ENCODE measurements around the gene BID.
A peak's percentile ranks its signal among the peaks of the same experiment; 100 is the strongest.

The BID gene

DNA sequence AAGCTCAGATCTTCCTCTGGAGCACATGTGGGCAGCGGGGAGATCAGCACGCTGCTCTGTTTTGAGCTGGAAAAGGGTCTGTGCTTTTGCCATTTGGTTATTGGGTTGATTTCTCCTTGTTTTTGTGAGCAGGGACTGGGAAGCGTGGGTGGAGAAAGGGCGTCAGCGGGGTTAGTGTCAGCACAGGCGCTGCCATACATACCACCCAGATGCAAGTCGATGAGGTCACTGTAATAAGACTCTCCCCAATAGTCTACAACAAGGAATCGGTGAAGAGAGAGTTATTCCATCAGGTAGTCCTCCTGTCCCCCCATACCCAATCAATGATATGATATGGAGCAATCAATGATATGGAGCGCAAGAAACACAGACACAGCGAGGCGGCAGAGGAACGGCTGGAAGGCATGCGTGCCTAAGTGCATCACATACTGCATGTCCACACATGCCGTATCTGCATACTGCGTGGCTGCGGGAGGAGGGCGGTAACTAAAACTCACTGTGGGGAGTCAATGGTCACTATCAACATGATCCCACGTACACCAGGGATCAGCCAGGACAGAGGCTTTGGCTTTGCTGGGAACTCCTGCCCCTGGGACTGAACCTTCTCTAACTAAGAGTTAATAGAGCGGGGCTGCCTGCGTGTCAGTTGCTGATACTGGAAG is 29.5 kb upstream of the BID start:
- DNase-seq (ENCODE audit: extremely low read depth in 1 of 2, low read depth in 1 of 2): no peak

DNA sequence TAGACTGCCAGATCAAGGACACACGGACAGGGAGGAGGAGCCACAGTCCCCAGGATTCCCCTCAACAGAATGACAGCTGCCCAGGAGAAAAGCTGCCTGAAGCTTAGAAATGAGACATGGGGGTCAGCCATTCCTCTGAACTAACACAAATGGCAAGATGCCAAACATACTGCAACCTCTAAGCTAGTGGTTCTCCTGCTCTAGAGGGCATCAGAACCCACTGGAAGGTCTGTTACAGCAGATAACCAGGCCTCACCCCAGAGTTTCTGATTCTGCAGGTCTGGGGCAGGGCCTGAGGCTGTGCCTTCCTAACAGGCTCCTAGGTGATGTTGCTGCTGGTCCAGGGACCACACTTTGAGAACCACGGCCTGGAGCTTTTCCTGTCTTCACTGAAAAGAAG is 28.6 kb upstream of the BID start:
- no peak for DNase-seq (ENCODE audit: extremely low read depth in 1 of 2, low read depth in 1 of 2)

- DNase-seq (ENCODE audit: extremely low read depth in 1 of 2, low read depth in 1 of 2): no peak
These were observed 28.1 kb upstream of the BID start for GRCh38 chr22:17802411-17802810.

- DNase-seq (ENCODE audit: extremely low read depth in 1 of 2, low read depth in 1 of 2): no peak
These were observed 23.7 kb upstream of the BID start for GRCh38 chr22:17797721-17798559.

DNA sequence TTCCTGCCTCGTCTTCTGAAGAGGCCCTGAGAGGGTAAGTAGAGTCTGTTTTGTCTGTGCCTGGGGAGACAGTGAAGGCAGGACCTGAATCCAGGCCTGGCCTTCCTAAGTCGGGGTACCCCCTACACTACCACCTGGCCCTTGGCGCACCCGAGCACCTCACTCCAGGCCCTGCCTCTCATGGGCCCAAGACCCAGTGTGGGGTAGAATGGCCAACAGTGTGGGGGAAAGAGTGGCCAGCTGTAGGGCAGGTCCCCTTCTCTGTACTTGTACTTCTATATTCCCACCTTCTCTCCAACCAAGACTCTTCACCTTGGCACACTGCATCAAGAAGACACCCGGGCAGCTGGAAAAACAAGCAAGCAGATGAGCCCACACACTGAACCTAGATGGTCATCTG is 22.4 kb upstream of the BID start:
- DNase-seq (ENCODE audit: extremely low read depth in 1 of 2, low read depth in 1 of 2): no peak

DNA sequence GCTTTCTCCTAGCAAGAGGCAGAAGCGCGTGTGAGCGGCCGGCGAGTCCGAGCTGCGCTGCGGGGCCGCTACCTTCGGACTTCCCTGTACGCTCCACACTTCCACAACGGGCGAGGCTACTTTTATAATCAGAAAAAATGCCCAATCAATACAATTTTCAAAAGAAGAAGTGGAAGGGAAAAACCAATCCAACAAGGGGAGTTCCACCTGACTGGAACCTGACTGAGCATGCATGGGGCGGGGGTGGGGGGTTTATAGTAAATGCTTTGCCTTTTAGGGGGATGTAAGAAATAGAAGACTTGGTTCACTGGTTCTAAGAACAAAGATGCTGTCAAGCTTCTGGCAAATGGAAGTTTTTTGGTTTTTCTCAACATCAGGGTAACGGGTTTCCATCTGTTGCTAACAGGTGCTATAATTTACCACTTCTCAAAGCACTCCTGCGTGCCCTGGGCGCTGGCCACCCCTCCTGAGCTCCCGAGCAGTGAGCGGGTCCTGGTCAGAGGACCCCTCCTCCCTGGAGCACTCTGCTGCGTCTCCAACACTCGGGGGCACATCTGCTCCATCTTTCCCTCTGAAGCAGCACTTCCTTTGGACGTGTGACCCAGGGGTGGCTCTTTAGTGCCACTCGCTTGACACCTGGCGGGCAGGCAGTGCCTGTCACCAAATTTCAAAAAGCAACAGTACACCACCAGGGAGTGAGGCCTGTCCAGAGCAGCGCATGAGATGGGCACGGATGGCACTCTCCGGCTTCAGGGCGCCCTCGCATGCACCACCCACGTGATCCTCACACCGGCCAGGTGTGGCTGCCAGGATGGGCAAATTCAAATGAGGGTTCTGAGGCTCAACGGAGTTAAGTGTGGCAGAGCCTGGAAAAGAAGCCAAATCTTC is 21.6 kb upstream of the BID start:
- DNase-seq (ENCODE audit: extremely low read depth in 1 of 2, low read depth in 1 of 2): no peak

DNA sequence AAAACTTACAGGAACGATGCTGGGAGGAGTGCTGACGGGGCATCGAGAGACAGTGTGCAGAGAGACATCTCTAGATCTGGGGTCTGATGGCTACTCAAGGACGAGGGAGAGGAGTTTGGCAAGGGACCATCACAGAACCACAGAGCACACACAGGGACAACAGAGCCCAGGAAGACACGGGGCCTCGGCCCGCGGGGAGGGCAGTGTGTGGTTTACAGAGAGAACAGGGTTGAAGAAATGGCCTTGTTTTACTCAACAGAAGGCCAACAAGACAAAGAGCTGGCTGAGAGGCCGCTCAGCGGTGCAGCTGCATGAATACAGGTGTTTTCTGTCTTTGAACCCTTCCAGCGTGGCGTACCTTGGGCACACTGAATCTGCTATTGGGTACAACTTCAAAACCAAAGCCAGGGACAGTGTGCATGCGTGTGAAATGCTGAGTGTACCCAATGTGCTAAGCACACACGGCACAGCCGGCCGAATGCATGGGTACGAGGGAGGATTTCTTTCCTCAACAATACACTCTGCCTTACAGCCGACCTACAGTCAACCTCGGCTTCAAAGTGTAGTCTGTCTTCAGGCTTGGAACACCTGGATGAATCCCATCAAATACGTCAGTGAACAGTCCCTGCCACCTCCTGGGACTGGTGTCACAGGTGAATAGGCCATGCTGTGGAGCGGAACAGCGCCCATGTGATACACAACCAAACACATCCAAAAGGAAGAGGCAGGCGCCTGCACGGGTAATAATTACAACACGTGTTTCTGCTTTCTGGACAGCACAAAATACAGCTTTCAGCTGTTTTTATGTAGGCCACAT is 20.7 kb upstream of the BID start:
- no peak for DNase-seq (ENCODE audit: extremely low read depth in 1 of 2, low read depth in 1 of 2)

- DNase-seq (ENCODE audit: extremely low read depth in 1 of 2, low read depth in 1 of 2): no peak
These were observed 18.7 kb upstream of the BID start for GRCh38 chr22:17792854-17793434.

DNA sequence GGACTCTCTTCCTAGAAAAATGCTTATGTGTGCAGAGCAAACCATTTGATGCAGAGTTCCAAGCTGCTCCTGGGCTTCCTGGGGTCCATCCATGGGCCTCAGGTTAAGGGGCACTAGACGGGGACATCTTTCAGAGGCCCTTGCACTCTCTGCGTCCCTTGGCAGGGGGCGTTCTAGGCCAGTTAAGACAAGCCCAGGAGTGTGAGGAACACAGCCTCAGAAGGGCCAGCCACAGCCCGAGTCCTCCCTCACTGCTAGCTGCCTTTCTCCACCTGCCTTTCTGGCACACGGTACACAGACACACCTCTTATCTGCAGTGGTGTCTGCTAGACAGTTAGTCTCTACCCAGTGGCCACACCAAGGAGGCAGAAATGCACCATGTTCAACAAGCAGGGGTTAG is 18.0 kb upstream of the BID start:
- no peak for DNase-seq (ENCODE audit: extremely low read depth in 1 of 2, low read depth in 1 of 2)

- no peak for DNase-seq (ENCODE audit: extremely low read depth in 1 of 2, low read depth in 1 of 2)
These were observed 16.9 kb upstream of the BID start for GRCh38 chr22:17791196-17791595.

- no peak for DNase-seq (ENCODE audit: extremely low read depth in 1 of 2, low read depth in 1 of 2)
These were observed 15.3 kb upstream of the BID start for GRCh38 chr22:17789379-17790200.

GRCh38 chr22:17788528-17789378 is 14.5 kb upstream of the BID start:
- no peak for DNase-seq (ENCODE audit: extremely low read depth in 1 of 2, low read depth in 1 of 2)

DNA sequence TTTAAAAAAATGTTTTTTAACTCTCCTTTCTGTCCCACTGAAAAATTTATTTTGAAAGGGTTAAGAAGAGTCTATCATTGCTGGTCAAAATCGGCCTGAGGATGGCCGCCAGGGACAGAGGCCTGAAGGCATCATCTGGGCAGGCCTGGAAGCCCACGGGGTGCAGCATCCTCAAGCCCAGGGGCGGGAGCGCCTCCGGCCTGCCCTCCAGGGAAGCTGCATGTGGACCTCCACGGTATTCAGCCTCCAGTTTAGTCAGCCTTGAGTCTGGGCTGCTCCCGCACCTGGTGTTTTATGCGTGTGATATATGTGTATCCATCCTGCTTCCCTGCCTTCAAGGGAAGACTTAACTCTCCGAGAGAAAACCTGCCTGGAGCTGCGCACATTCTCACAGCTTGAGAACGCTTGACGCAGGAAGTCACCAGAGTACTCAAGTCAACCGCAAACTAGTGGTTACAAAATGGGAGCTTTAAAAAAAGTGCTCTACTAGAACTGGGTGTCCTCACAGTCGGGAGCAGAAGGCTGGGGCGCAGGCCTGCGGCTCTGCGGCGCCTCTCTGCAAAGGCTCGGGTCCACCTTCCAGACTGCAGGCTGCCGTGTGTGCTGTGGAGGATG is 13.6 kb upstream of the BID start:
- no peak for DNase-seq (ENCODE audit: extremely low read depth in 1 of 2, low read depth in 1 of 2)

DNA sequence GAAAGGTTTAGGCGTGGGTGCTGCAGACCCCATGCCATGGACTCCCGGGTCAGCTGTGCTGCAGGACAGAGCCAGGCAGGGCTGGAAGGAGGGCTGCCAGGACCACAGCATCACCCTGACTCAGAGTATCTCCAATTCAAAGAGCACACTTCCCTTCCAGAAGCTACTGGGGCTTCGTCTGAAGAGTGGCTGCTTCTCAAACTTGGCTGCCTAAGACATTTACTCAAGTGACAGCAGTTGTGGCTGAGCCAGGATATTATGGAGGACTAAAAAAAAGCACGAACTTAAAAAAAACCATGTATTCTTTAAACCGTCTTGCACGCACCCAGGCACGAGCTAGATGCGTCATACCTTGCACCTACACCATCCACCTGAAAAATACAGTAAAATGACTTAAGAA is 13.0 kb upstream of the BID start:
- DNase-seq (ENCODE audit: extremely low read depth in 1 of 2, low read depth in 1 of 2): no peak

DNA sequence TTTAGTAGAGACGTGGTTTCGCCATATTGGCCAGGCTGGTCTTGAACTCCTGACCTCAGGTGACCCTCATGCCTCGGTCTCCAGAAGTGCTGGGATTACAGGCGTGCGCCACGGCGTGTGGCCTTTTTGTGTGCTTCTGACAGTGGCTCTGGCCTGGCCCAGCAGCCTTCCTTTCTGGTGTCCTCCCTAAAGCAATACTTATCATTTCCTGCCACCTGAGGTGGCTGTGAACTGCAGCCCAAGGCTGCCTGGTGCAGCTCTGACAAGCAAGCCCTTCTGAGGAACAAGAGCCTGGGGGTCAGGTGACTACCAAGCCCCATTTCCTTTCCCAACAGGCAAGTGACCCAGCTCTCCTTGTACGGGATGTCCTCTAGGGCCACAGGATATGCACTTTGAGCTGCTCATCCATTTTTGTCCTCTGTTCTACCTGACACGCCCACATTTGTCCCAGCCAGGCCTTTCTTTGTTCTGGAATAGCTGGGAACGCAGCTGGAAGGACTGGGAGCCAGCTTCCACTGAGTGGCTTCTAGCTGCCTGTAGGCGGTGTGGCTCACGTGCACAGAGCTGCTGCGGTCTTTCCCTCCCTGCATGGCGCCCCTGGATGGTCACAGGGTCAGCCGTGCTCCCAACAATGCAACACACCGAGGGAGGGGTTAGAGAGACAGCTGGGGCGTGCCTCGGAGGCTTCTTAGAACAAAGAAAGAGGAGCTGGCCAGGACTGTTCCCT is 12.3 kb upstream of the BID start:
- no peak for DNase-seq (ENCODE audit: extremely low read depth in 1 of 2, low read depth in 1 of 2)

- peak; percentile 49 to 59 for DNase-seq (ENCODE audit: extremely low read depth in 1 of 2, low read depth in 1 of 2)
These were observed 11.2 kb upstream of the BID start for GRCh38 chr22:17785185-17786184.
